NCI-H187 (cell line): ENCODE data around the gene APRT.

Experiments used
- DNase-seq, 2 experiments: peaks; one replicate each; lab custom pipeline; 2025; lab: John Stamatoyannopoulos, UW

Gene APRT

DNA sequence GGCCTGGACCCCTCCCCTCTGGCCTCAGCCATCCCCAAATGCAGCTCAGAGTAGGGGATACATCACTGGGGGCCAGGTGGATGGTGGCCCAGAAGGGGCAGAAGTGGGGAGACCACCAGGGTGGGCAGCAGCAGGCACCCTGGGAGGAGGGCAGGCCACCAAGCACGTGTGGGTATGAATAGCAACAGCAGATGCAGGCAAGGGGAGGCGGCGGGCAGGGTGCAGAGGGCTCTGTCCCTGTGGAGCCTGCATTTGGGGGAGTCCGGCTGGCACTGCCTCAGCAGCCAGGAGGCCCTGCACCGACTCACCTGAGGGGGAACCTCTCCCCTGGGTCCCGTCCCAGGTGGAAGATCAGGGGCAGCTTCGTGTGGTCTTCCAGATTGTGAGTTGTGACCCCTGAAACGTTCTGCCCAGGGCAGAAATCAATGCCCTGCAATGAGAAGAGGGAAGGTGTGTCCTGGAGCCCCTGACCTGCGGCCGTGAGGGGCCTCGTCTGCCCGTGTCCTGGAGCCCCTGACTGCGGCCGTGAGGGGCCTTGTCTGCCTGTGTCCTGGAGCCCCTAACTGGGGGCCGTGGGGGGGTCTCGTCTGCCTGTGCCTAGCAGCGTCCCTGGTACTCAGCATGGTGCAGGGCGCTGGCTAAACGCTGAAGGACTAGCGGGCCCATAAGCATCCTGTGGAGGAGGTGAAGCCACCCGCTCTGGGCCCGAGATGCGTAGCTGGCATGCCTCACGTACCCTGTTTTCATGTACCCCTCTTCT is 10.7 kb upstream of the APRT start:
- no peak for DNase-seq

DNA sequence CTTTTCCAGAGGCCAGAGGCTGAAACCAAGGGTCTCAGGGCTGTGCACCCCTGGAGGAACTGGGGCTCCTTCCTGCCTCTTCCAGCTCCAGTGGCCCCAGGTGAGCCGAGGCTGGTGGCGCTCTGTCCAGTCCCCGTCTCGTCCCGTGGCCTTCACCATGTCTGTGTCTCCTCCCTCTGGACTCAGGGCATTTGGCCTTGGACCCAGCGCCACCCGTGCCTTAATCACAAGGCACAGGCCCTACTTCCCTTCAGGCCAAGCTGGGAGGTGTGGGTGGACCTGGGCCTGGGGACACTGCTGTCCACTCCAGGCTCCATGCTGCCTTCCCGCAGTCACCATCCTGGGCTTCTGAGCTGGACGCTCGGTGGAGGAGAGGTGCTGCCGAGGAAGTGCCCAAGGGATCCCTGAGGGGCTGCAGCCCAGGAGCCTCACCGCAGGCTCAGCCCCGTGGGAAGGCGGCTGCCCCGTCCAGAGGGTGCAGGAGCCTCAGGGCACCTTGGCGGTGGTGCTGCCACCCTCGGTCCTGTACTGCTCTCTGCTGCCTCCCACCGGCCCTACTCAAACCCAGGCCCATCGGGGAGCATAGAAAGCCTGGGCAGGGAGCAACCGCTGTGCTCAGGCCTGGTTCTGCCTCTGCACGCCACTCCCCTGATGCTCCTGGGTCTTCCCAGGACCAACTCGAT is 9.6 kb upstream of the APRT start:
- DNase-seq = no peak

DNA sequence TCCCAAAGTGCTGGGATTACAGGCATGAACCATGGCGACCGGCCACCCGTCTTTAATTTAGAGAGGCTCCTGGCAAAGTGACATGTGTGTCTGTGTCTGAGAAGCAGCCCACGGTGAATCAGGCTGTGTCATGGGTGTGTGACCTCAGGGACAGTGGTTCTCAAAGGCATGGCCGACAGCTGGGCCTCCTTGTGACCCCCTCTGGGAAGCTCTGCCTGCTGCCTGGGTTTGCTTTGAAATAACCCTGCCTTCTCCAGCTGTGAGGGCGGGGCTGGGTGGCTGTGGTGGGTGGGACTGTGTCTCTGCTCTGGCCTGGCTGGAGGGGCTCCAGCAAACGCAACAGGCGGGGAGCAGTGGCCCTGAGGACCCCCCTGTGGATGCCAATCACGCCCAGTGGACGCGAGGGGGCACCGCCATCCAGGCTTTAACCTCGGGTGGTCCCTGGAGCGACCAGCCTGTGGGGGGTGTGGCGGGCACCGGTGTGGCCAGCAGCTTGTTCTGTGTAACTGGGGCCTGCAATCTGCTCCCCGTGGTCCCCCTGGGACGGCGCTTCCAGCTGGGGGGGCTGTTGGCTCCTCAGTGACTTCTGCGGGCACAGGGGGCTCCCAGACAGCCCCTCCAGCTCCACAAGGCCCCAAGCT is 8.8 kb upstream of the APRT start:
- DNase-seq = no peak

DNA sequence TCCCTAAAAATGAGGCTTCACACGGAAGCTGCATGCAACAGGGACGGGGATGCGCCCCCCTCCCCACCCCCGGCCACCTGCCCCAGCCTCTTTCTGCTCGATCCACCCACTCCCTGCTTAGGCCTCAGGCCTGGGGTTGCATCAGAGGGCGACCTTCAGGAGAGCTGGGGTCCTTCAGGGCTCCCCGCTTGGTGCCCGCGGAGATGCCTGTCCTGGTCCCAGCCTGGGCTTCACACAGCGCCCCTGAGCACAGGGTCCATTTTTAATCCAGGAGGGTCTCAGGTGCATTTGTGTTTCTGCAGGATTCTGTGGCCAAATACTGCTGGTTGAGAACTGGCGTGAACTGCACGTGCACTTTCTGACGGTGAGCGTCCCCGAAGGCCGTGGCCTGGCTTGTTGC is 7.4 kb upstream of the APRT start:
- DNase-seq = no peak

DNA sequence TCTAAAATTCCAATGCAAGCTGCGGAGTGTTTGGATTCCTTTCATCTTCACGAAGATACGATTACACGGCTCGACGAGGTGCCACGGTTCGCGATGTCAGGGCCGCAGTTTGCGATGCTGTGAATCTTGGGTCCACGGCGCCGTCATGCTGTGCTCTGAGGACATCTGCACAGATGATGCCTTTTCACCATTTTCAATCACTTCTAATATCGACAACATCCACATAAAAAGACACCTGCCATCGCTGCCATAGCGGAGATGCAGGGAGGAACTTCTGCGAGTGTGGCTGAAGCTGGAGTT is 6.8 kb upstream of the APRT start:
- DNase-seq = no peak

DNA sequence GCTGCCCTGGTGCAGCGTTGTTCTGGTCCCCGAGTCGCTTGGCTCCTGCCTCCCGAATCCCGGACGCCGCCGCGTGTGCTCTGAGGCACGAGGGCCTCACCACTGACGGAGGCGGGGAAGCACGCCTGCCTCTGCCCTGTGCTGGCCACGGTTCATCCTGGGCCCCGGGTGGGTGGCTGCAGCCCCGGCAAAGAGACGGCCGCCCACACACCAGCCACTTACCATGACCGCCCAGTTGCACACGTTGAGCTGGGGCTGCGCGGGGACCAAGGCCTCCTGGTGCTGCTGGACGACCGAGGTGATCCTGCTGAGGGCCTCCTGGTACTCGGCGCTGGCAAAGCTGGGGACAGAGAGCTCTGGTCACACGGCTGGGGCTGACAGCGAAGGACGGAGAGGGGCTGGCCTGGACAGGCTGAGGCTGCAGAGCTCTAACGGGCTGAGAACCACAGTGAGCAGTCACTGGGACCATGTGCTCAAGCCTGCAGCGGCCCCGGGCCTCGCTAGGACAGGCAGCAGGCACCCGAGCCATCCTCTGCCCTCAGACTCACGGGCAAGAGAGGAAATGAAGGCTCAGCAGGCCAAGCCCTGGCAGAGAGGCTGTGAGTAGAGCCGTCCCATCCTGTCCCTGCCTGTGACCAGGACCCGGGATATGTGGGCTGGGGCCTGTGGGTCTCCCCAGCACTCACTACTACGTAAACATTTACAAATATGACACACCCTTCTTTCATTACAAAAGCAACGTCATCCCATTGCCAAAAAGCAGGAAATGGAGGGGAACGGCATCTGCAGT is 6.3 kb upstream of the APRT start:
- no peak for DNase-seq

DNA sequence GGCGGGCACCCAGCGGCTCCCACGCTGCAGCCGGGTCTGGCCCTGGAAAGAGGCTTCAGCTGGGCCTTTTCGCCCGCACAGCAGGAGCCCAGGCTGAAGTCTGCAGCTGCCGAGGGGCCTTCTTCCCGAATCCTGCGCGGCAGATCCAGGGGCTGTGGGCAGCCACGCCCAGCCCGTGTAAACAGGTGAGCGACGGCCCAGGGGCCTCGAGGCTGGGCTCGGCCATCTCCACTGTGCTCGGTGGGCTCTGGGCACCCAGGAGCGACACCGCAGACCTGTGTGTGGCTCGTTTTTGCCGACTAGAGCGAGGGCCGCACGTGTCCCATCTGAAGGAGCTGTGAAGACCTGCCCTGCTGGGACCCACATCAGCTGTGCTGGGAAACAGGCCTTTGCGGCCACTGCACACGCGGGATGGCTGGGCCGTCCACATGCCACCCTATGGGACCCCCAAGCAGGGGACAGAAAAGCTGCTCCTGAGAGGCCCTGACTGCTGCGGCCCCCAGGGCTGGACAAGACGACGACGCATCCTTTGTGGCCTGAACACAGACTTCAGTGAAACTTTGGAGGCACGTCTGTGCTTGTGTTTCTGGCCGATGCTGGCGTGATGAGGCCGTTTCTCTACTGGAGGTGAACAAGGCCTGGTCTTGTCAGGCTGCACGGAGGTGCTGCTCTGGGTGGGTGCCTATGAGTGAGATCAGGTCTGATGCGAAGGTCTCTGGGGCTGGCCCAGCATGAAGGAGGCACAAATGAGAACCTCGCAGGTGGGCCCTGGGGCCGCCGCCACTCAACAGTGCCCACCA is 5.2 kb upstream of the APRT start:
- no peak for DNase-seq

DNA sequence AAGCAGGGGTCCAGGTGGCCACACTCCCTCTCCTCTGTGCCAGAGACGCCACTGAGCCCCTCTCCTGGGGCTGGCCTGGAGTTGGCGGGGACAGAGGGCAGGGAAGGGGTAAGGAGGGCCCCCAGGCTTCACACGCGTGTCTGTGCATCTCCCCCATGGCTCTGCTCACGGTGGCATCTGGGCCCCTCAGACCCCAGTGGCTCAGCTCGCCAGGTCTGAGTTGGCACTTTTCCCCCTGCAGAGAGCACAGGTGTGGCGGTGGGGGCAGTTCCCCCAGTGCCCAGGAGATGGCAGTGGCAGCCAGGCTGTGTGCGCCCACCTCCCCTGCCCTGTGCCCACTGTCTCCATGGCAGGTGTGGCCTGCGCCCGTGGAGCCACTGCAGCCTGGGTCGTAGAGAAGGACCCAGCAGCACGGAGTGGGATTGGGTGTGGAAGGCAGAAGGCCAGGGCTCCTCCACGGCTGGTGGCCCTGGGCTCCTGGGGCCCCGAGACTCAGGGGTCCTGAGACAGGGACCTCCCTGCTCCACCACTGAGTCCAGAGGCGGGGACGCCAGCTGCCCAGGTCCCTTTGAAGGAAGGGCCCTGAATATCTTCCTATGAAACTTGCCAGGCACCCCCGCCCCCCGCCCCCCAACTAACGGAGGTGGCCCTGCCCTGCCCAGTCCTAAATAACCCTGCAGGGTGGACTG is 4.3 kb upstream of the APRT start:
- no peak for DNase-seq

DNA sequence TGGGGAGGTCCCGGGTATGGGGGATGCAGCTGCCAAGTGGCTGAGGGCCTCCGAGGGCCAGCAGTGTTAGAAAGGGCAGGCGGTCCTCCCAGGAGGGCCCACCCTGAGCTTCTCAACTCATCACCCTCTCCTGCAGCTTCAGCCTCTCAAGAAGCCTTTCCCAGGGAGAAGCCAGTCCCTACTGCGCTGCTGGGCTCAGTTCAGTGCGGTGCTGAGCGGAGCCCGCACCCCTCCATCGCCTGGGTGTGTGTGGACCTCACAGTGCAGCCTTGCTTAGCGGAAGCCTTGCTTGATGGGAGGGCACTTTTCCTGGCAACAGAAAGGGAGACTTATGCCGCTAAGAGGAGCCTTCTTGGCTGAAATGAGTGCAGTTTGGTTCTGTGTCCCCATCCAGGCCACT is 3.5 kb upstream of the APRT start:
- no peak for DNase-seq

DNA sequence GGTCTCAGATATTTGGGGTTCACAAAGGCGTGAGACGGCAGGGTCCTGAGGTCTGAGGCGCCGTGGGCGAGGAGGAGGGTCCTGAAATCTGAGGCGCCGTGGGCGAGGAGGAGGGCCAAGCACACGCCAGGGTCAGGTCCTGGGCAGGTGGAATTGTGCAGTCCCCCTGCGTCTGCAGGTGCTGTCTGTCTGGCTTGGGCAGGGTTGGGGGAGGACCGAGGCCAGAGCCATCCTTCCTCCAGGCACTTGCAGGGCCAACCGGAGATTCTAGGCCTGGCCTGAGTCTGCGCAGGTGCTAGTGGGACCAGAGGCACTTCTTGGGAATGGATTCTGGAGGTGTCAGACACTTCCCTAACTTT is 2.4 kb upstream of the APRT start:
- DNase-seq = no peak

DNA sequence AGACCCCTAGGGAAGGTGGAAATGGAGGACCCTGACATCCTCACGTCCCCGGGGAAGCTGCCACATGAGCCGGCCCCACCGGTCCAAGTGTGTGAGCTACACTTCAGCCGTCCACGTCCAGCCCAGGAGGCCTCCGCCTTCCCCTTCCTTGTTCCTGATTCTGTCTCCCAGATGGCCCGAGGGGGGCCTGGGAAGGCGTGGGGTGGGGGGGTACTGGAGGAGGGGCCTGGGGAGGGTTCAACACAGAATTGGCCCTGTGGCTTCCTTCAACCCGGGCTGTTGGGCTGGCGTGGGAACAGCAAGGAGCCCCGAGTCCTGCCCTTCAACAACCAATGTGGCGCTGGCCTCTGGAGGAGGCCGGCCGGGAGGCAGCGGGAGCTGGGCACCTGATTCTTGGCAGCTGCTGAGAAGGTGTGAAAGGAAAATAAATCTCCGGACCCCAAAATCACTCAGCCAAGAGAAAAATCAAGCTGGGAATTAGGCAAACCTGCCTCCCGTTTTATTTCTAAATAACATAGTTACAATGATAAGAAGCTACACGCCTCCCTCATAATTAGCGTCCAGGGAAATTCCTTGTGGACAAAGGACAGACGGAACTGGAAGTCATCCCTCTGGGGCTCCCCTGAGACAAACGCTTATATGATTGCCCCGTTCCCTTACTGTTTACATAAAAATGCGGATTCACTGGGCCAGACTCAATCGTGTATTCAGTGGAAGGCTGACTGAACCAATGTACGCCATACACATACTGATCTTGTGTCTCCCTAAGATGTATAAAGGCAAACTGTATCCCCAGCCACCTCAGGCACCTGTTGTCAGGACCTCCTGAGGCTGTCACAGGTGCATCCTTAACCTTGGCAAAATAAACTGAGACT is 1.8 kb upstream of the APRT start:
- DNase-seq = no peak

DNA sequence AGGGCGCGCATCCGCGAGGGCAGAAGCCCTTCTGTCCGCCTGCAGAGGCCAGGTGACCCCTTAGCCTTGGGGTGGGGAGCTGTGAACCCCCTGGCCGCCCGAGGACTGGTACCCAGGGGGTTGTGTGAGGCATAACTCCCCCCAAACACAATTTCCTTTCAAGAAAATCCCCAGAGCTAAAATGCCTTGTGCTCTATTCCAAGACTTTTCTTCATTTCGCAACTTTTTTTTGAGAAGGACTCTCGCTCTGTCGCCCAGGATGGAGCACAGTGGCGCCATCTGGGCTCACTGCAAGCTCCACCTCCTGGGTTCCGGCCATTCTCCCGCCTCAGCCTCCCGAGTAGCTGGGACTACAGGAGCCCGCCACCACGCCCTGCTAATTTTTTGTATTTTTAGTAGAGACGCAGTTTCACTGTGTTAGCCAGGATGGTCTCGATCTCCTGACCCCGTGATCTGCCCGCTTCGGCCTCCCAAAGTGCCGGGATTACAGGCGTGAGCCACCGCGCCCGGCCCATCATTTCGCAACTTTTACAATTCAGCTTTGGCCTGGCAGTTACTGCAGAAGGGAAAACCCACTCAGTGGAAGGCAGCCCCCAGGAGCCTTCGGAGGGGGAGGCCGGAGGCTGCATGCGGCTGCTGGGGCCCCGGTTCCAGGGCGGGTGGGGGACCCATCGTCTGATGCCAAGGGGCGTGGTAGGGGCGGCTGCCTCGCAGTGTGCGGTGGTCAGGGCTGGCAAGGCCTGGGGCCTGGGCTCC is 963 bp upstream of the APRT start:
- DNase-seq = no peak

DNA sequence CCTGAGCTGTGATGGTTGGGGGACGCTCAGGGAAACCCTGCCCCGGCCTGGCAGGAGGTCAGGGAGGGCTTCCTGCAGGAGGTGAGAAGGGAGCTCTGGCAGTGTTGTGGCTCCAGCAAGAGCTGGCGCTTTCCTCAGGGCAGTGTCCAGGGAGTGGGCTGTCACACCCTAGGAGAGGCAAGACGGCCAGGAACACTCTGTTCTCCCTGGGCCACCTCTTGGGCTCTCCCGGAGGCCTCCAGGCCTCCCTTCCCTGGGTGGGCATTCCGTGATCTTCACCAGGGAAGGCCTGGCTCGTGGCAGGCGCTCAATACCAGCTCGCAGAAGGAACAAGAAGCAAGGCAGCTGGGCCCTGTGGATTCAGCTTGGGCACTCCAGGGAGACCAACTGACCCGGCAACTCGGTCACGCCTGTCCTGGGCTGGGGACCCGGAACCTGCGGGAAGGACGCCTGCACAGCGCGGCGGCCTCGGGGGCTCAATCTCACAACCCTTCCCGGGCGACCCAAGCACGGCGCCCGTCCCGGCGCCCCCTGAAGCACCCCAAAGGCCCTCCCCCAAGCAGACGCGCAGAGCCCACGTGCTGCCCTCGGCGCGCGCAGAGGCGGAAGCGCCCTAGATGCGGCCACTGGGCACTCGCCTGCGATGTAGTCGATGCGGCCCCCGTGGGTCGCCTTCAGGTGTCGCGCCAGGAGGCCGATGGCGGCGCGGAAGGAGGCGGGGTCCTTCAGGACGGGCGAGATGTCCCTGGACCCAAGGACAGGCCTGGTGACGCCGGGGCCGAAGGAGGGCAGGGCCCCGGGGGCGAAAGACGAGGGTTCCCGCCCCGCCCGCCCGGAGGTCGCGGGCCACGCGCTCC is 588 bp downstream of the APRT start:
- DNase-seq = peak in 1 of 2 experiments; percentile 15

DNA sequence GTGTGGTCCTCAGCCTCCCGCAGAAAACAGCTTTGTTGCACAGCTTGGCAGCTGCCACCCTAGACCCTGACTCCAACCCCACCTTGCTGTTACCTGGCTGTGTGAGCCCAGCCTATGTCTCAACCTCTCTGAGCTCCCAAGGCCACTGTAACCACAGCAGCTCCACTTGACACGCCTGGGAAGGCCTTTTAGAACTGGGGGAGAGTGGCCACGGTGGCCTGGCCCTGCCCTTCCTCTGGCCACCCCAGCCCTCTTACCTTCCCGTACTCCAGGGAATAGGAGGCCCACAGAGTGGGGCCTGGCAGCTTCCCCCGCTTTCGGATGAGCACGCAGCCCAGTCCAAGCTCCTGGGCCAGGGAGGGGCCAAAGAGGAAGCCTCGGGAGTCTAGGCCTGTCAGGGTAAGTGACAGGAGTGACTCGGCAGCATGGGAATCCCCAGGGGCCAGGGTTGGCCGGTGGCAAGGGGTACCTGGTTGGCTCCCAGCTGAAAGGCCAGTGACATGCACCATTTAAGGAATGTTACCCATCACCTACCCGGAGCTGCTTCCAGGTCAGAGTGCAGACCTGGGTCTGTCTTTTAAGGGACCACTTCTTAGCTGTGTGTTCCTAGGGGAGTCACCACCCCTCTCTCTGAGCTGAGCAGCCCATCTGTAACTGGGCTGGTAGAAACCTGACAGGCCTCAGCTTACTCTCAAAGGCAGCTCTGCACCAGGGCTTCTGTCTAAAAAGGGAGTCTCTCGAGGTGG is 1.4 kb downstream of the APRT start:
- no peak for DNase-seq

DNA sequence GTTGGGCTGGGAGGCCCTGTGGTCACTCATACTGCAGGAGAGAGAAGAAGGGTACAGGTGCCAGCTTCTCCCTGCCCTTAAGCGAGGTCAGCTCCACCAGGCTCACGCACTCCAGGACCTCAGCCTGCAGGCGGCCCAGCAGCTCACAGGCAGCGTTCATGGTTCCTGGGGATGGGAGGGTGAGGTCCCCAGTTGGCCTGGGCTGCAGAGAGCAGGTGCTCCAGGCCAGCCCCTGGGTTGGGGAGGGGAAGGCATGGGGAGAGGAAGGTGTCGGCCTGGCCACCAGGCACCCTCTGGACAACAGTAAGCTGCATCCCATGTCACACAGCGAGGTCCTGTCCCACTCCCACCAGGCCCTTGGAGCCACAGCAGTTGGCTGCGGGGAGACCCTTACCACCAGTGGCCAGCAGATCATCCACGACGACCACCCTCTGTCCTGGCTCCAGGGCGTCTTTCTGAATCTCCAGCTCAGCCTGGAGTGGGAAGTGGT is 2.0 kb downstream of the APRT start:
- no peak for DNase-seq

DNA sequence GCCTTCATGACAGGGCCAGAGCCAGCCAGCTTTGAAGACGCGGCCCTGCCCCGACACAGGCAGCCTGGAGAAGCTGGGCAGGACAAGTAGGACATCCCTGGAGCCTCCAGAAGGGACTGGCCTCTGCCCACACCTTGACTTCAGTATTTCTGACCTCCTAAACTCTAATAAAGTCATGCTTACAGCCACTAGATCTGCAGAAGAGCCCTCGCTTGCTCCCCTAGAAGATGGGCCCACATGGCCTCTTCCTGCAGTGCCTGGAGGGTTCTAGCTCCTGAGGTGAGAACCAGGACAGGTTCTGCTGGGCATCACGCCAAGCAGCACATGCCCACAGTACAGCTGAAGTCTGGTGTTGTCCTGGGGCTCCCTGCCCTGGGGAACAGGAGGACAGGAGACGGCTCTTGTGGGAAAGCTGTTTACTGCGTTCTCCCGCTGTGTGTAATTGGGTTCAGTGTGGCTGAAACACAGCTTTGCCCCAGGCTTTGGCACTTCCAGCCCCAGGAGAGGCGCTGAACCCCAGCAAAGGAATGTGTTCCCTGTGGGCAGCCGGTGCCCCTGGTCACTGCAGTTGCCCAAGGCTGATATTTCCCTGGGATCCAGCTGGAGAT is 2.6 kb downstream of the APRT start:
- no peak for DNase-seq
